GM12875 (cell line): ENCODE measurements around the gene RBL2.

ENCODE experiments used
- H3K4me3 ChIP-seq: one replicate; pipeline ENCODE4 v1.5.1; 2011; ENCODE audit warnings: low read depth, low read length, control low read depth
- TF ChIP-seq, protein P1 (sequence below): IDR thresholded peaks from 2 replicates; pipeline ENCODE4 v1.5.1; 2011; ENCODE audit warnings: low read depth, mild to moderate bottlenecking, control low read depth, inconsistent platforms, low read length, moderate library complexity, borderline replicate concordance; ENCODE audit not compliant: insufficient read depth

The RBL2 gene

DNA sequence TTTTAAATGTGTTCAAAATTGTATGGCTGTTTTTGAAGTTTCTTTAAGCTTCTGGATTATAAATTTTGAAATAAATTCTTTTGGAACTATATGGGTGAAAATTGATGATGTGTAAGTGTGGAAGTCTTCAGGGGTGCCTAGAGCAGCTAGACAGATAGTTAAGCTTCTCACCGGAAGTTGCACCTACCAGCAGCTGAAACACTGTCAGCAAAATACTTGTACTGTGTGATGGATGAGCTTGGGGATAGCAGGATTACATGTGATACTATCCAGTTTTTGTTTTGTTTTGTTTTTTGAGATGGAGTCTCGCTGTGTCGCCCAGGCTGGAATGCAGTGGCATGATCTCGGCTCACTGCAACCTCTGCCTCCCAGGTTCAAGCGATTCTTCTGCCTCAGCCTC lies 19.7 kb downstream of the RBL2 start:
- TF ChIP-seq, protein P1, sequence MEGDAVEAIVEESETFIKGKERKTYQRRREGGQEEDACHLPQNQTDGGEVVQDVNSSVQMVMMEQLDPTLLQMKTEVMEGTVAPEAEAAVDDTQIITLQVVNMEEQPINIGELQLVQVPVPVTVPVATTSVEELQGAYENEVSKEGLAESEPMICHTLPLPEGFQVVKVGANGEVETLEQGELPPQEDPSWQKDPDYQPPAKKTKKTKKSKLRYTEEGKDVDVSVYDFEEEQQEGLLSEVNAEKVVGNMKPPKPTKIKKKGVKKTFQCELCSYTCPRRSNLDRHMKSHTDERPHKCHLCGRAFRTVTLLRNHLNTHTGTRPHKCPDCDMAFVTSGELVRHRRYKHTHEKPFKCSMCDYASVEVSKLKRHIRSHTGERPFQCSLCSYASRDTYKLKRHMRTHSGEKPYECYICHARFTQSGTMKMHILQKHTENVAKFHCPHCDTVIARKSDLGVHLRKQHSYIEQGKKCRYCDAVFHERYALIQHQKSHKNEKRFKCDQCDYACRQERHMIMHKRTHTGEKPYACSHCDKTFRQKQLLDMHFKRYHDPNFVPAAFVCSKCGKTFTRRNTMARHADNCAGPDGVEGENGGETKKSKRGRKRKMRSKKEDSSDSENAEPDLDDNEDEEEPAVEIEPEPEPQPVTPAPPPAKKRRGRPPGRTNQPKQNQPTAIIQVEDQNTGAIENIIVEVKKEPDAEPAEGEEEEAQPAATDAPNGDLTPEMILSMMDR: no peak
- H3K4me3 ChIP-seq: no peak overlapping the region

DNA sequence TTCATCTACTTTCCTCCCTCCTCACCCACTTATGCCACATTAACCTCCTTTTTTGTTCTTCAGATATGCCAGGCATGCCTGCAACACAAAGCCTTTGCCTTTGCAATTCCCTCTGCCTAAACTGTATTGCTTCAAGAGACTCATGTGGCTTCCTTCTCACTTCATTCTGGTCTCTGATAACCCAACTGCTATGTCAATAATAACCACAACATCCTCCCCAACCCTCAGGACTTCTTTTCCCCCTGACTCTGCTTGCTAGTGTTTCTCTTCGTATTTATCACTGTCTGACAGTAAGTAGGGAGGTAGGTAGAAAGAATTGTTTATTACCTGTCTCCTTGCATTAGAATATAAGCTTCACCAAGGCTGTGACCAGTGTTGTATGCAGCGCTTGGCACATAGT lies 22.4 kb downstream of the RBL2 start:
- H3K4me3 ChIP-seq: no peak overlapping the region
- TF ChIP-seq, protein P1: no peak

DNA sequence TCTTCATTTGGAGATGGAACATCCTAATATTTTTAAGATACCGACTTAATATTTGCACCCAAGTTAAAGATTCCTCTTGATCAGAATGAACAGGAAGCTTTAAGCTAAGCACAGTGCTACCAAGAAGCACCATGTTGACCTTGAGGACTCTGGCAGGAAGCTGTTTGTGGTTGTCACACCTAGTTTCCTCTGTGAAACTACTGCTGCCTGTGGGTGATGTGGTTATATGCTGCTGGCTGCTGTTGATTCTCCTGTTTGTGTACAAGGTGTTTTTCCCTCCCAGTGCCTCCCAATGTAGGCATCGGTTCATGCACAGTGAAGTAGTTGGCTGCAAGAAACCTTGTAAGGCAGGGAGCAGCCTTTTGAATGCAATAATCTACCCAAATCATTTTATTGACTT lies 23.4 kb downstream of the RBL2 start:
- H3K4me3 ChIP-seq: no peak overlapping the region
- TF ChIP-seq, protein P1: no peak

DNA sequence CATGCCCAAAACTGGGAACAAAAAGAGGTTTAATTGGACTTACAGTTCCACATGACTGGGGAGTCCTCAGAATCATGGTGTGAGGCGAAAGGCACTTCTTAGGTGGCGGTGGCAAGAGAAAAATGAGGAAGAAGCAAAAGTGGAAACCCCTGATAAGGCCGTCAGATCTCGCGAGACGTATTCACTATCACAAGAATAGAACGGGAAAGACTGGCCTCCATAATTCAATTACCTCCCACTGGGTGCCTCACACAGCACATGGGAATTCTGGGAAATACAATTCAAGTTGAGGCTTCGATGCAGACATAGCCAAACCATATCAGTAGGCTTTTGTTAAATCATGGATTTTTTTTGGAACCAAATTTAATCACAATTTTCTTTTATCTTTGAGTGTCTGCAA lies 24.4 kb downstream of the RBL2 start:
- no peak overlapping the region for H3K4me3 ChIP-seq
- TF ChIP-seq, protein P1: no peak

DNA sequence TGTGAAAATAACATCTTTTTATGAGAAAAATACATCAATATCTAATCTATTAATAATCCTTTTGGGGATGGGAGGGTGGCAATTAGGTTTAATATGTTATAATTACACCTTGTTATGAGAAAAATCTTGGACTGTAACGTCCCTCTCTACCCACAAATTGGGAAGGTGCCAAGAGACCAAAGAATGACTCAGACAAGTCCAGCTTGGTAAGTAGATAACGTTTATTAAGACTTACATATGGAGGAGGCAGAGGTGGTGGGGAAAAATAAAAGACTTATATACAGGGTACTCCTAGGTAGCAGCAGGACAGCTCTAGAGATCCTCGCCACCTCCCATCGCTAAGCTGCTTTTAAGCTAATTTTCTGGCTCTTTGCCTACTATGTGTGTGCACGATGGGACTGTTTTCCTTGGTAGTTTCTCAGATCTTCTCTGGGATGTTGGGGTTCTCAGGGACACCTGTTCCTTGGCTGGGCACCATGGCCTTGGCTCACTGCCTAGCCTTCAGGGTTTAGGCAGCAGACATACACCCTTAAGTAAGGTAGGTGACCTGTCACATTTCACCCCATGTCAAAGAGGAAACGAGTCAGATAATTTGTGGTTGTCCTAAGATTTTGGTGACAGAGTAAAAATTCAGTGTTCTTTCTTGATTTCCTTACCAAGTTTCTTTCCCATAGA lies 31.5 kb downstream of the RBL2 start:
- H3K4me3 ChIP-seq: no peak overlapping the region
- TF ChIP-seq, protein P1: no peak

DNA sequence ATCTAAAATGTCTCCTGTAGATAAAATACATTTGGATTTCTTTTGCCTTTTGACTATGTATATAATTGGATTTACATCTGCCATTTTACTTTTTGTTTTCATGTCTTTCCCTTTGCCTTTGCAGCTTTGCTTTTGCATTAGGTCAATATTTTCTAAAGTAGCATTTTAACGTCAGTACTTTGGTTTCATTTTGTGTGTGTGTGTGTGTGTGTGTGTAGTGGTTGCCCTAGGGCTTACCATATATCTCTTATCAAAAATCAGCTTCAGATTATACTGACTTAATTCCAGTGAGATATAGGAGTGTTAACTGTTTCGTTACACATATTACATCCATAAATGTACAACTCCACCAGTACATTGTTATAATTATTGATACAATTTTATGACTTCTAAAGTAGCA lies 42.6 kb downstream of the RBL2 start:
- TF ChIP-seq, protein P1: no peak
- H3K4me3 ChIP-seq: no peak overlapping the region

DNA sequence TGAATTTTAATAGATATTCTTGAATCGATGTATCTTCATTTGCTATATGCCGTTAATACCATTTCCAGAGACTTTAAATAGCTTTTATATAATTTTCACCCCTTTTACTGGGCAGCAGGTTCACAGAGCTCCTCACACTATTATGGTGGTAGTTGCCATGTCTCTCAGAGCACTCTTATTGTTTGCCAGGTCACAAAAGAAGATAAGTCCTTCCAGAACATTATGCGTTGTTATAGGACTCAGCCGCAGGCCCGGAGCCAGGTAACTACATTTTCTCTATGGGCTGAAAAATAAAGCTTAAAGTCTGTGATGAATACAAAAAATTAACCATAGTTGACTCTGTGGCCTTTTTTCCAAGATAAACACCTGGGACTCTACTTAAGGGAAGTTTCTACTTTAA lies 44.7 kb downstream of the RBL2 start:
- H3K4me3 ChIP-seq: no peak overlapping the region
- TF ChIP-seq, protein P1: no peak
